ENCODE results near the gene SNAP23.
A peak's percentile ranks its signal among the peaks of the same experiment; 100 is the strongest.
"Not testable (repeated sequence)": the region's sequence is repeated elsewhere in the genome, so short reads cannot be mapped to it uniquely, and the experiment has no call there.

Gene SNAP23

DNA sequence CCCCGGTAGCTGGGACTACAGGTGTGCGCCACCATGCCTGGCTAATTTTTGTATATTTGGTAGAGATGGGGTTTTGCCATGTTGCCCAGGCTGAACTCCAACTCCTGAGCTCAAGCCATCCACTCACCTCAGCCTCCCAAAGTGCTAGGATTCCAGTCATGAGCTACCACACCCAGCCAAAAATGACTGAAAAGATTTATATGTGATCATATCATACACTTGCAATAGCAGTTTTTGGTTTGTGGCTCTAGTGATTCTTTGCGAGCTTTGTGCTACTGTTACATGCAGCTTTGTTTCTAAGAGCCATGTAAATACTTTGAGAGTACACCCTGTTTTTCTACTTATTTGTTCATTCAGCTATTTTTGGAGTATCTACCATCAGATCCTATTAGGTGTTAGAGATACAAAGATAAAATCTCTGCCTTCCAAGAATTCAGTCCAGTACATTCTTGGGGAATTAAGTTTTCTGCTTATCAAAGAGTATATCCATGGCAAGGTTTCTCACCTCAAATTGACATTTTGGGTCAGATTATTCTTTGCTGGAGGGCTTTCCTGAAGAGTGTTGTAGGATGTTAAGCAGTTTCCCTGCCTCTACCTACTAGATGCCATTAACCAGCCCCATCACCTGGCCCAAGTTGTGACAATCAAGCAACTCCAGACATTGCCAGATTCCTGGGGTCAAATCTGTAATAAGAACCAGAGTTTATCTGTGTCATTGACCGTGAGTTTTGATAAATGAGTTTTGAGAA is 15.0 kb downstream of the SNAP23 start:
- Mint-ChIP-seq H3K27me3 (ENCODE audit: low read depth) (no peaks in the 10 kb centered on the region), H3K4me3 (no peak overlapping the region), H3K36me3 (ENCODE audit: low read depth) (peaks cover 14% of the 10 kb centered on the region), H3K27ac (no peak overlapping the region), H3K4me1 (ENCODE audit: low read depth) (peaks cover 4% of the 10 kb centered on the region), H3K9me3 (no peaks in the 10 kb centered on the region)

DNA sequence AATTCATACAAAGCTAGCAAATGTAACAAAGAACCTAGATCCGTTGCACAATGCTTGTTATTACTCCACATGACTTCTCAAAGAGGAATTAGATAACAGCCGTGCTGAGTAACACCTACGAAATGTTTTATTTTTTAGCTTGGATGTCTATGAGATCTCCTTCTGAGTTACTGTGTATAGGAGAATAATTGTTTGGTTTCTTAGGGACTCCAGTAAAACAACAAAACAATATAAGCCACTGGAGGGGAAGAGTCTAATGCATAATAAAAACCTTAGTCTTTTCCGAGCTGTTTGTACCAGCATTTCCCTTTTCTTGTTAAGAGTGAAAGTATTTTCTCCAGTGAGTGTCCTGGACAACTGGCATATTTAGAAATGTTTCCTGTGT is 15.6 kb downstream of the SNAP23 start:
- no peak overlapping the region for H3K4me3 Mint-ChIP-seq
- no peaks in the 10 kb centered on the region for H3K27me3 Mint-ChIP-seq (ENCODE audit: low read depth)
- no peak overlapping the region for H3K27ac Mint-ChIP-seq
- H3K36me3 Mint-ChIP-seq (ENCODE audit: low read depth), result peaks cover 19% of the 10 kb centered on the region
- H3K4me1 Mint-ChIP-seq (ENCODE audit: low read depth), result peaks cover 4% of the 10 kb centered on the region
- no peaks in the 10 kb centered on the region for H3K9me3 Mint-ChIP-seq

DNA sequence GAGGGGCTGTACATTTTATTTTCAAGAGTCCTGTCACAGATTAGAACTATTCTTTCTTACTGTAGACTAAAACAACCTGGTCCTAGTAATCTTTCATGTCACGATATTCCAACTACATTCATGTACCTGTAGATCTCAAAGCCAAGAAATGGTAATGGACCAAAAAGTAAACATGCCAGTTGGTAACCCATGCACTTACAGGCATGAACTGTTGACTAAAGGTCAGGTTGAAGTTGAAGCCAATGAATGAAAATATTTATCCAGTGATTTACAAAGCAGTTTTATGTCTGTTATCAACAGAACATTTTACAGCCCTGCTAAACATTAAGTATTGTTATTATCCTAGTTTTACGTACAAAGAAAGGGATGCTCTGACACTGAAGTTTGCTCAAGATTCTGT is 27.9 kb downstream of the SNAP23 start:
- Mint-ChIP-seq H3K27me3 (ENCODE audit: low read depth) (no peaks in the 10 kb centered on the region), H3K27ac (no peak overlapping the region), H3K4me1 (ENCODE audit: low read depth) (peaks cover 3% of the 10 kb centered on the region), H3K9me3 (no peaks in the 10 kb centered on the region), H3K4me3 (no peak overlapping the region), H3K36me3 (ENCODE audit: low read depth) (peaks cover 17% of the 10 kb centered on the region)

DNA sequence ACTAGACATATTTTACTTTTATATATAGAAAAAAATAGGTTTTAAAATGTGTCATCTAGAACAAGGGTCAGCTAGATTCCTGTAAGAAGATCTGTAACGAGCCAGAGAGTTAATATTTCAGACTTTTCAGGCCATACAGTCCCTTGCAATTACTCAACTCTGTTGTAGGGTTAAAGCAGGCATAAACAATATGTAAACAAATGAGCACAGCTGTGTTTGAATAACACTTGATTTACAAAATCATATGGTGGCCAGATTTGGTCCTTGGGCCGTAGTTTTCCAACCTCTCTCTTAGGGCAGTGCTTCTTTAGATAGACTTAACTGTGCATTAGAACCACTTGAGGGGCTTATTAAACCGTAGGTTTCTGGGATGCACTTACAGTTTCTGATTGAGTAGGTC is 33.5 kb downstream of the SNAP23 start:
- Mint-ChIP-seq H3K4me3 (no peak overlapping the region), H3K36me3 (ENCODE audit: low read depth) (peaks cover 24% of the 10 kb centered on the region), H3K27ac (no peak overlapping the region)

DNA sequence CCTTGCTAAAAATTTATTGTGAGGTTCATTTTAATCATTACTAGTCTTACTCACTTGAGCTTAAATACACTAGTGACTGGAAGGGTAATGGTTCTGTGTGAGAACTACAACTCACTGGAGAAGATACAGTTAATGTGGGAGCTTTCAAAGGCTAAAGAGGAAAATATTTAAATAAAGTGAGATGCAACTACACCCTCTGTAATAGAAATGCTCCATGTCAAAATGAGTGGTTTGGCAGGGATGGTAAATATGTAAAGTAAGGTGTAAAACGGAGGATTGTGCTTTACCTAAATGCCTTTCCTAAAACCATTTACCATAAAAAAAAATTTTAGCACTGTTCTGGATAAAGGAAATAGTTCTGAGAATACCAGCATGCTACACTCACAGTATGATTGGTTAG is 37.8 kb downstream of the SNAP23 start:
- peaks cover 29% of the 10 kb centered on the region for H3K36me3 Mint-ChIP-seq (ENCODE audit: low read depth)

More for the DNA sequence above, 33.5 kb downstream of the SNAP23 start:
- H3K9me3 Mint-ChIP-seq, result no peaks in the 10 kb centered on the region
- peaks cover 4% of the 10 kb centered on the region for H3K4me1 Mint-ChIP-seq (ENCODE audit: low read depth)
- H3K27me3 Mint-ChIP-seq (ENCODE audit: low read depth), result no peaks in the 10 kb centered on the region

DNA sequence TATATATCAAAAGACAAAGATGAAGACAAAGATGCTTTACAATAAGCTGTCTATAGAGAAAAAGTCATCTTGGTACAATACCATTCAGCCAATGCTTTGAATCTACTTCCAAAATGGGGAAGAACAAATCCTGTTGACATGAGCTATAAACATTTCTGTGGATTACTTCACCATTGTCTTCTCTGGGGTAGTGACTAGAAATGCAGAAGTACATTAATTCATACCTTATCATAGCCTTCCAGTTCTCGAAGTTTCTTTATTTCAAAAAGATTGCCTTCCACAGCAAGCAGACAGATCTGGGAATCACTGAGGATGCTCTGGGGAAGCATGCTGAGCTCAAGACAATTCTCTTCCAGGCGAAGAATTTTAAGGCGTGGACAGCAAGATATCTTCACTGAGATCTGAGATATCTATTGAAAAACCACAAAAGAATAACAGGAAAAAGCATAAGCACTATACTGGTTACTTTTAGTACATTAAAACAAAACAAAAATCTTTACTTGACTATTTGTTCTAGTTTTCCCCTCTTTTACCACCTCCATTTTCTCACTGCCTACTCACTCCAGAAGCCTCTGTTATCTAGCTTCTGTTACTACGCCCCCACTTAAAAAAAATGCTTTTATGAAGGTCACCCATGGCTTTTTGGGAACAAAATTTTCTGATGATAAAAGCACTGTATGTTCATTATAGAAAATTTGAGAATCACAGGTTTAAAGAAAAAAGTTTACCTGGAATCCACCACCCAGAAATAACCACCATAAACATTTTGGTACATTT is 49.6 kb downstream of the SNAP23 start:
- H3K36me3 Mint-ChIP-seq (ENCODE audit: low read depth), result peaks cover 25% of the 10 kb centered on the region
- no peaks in the 10 kb centered on the region for H3K27me3 Mint-ChIP-seq (ENCODE audit: low read depth)
- H3K9me3 Mint-ChIP-seq, result no peaks in the 10 kb centered on the region
- no peak overlapping the region for H3K4me3 Mint-ChIP-seq
- no peak overlapping the region for H3K27ac Mint-ChIP-seq
- peaks cover 31% of the 10 kb centered on the region for H3K4me1 Mint-ChIP-seq (ENCODE audit: low read depth)

More for the DNA sequence above, 37.8 kb downstream of the SNAP23 start:
- peaks cover 5% of the 10 kb centered on the region for H3K4me1 Mint-ChIP-seq (ENCODE audit: low read depth)
- no peak overlapping the region for H3K4me3 Mint-ChIP-seq
- H3K27me3 Mint-ChIP-seq (ENCODE audit: low read depth), result no peaks in the 10 kb centered on the region
- no peaks in the 10 kb centered on the region for H3K9me3 Mint-ChIP-seq
- peak overlapping the region; percentile 15 for H3K27ac Mint-ChIP-seq

DNA sequence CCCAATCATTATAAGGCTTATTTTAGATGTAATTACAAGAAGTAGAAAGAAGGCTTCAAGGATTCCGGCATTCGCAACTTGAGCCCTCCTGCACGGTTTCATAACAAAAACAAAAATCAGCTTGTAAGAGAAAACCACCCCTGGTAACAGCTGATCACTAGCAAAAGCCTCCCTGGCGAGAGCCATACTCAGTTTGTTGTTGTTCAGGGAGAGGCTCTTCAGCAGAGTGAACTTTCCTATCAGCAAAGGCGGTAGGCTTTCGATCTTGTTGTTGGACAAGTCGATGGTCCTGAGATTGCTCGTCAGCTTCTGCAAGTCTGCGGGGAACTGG is 52.4 kb downstream of the SNAP23 start:
- H3K36me3 Mint-ChIP-seq (ENCODE audit: low read depth), result peaks cover 25% of the 10 kb centered on the region
- no peaks in the 10 kb centered on the region for H3K9me3 Mint-ChIP-seq
- H3K27me3 Mint-ChIP-seq (ENCODE audit: low read depth), result no peaks in the 10 kb centered on the region
- peaks cover 42% of the 10 kb centered on the region for H3K4me1 Mint-ChIP-seq (ENCODE audit: low read depth)
- peak overlapping the region; percentile 96 for H3K27ac Mint-ChIP-seq
- H3K4me3 Mint-ChIP-seq, result peak overlapping the region; percentile 93

DNA sequence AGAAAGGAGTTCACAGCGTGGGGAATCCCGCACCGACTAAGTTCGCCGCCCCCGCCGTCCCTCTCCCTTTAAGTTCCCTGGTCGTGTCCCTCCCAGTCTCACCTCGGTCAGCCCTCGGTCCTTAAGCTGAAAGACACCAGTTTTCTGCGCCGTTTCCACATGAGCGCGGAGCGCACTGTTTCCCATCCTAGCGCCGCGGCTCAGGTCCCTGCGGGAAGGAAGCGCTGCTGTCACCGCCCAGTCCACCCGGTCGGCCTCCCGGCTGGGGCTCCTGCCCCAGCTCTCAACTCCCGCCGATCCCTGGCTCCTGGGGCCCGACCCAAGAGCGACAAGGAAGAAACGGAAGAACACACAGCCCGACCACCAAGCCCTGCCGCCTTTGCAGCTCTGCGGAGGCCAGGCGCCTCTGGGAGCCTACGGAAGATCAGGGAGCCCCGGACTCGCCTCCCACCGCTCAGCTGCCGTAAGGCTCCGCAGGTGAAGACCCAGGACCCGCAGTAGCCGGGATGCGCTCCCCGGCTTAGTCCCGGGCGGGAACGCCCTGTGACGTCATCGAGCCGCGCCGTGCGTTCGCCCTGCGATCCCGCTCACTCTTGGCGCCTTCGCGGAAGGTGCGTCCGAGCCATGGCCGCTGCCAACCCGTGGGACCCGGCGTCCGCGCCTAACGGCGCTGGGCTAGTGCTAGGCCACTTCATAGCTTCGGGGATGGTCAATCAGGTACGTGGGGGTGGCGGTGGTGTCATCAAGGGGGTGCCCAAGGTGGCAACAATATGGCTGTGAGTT is 53.0 kb downstream of the SNAP23 start, which contains the start of the genes HAUS2 and LRRC57:
HAUS2 (plus strand) TSS at position 590 of the 783 bp plus-strand sequence; CDS start at position 625, 35 bp downstream.
LRRC57 (minus strand) TSS at position 545 of the 783 bp plus-strand sequence; CDS start at position 186, 359 bp downstream.
- H3K4me3 Mint-ChIP-seq, result peak within 1 kb of the TSS; percentile 93
- peaks cover 44% of the 10 kb centered on the region for H3K4me1 Mint-ChIP-seq (ENCODE audit: low read depth)
- H3K27ac Mint-ChIP-seq, result peak within 1 kb of the TSS; percentile 96

DNA sequence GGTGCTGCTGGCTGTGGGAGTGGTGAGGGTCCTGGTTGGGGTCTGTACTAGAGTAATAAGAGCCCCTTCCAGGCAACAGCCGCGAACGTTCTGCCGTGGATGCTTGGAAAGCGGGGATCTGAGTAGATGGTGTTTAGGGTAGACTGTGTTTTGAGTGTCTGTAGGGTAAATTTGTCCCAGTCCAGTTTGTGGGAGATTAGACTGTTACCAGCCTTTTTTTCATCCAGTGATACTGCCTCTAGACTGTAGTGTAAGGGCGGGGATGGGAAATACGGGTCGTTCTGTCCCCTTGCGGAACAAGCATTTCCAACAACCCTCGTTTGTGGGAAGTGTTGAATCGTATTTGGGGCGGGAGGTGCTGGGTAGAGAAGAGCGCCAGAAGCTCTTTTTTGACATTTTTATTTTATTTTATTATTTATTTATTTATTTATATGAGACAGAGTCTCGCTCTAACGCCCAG is 53.6 kb downstream of the SNAP23 start:
- Mint-ChIP-seq H3K4me1 (ENCODE audit: low read depth) (peaks cover 47% of the 10 kb centered on the region), H3K27ac (peak overlapping the region; percentile 96), H3K27me3 (ENCODE audit: low read depth) (no peaks in the 10 kb centered on the region), H3K36me3 (ENCODE audit: low read depth) (peaks cover 25% of the 10 kb centered on the region), H3K4me3 (peak overlapping the region; percentile 93), H3K9me3 (no peaks in the 10 kb centered on the region)

More for the DNA sequence above, 53.0 kb downstream of the SNAP23 start, which contains the start of the genes HAUS2 and LRRC57:
- Mint-ChIP-seq H3K36me3 (ENCODE audit: low read depth) (peaks cover 25% of the 10 kb centered on the region), H3K27me3 (ENCODE audit: low read depth) (no peaks in the 10 kb centered on the region), H3K9me3 (no peaks in the 10 kb centered on the region)

DNA sequence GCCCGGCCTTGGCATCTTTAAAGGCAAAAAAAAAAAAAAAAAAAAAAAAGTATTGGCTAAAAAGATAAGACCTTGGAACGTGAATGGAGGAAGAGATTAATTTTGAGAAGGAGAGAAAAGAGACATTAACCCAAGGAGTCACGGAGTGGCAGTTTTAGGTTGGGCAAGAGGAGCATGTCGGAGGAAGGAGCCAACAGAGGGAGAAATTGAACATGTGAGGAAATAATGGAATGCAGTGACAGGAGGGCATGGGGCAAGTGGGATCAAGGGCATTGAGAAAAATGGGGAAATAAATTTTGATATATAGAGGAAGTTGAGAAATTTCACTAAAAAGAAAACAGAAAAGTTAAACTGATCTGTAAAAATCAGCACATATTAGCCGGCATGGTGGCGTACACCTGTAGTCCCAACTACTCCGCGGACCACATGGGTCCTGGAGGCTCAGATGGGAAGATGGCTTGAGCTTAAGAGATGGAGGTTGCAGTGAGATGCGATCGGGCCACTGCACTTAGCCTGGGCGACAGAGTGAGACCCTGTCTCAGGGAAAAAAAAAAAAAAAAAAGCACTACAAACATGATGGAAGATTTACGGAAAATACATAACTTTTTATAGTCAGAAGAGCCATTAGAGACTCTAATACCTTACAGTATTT is 54.4 kb downstream of the SNAP23 start:
- no peaks in the 10 kb centered on the region for H3K9me3 Mint-ChIP-seq
- peak overlapping the region; percentile 93 for H3K4me3 Mint-ChIP-seq
- peaks cover 20% of the 10 kb centered on the region for H3K36me3 Mint-ChIP-seq (ENCODE audit: low read depth)
- H3K4me1 Mint-ChIP-seq (ENCODE audit: low read depth), result peaks cover 48% of the 10 kb centered on the region
- H3K27me3 Mint-ChIP-seq (ENCODE audit: low read depth), result no peaks in the 10 kb centered on the region
- peak overlapping the region; percentile 71 for H3K27ac Mint-ChIP-seq

DNA sequence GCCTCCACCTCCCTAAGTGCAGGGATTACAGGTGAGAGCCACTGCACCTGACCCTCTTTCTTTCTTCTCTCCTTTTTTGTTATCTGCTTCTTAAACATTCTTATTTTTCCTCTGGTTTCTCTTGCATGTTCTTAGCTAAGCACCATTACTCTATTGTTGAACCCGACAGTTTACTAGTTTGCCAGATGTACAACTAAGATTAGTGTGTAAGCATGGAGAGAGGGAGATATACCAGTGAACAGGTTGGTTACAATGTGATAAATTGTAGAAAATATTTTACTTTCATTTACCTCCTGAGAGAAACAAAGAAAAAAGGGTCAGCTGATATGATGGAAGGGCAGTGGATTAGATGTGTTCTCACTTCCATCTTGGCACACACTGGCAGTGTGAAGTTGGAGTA is 58.1 kb downstream of the SNAP23 start:
- H3K27ac Mint-ChIP-seq, result no peak overlapping the region
- no peaks in the 10 kb centered on the region for H3K27me3 Mint-ChIP-seq (ENCODE audit: low read depth)
- H3K36me3 Mint-ChIP-seq (ENCODE audit: low read depth), result peaks cover 5% of the 10 kb centered on the region
- peaks cover 25% of the 10 kb centered on the region for H3K4me1 Mint-ChIP-seq (ENCODE audit: low read depth)
- H3K9me3 Mint-ChIP-seq, result no peaks in the 10 kb centered on the region
- H3K4me3 Mint-ChIP-seq, result no peak overlapping the region

DNA sequence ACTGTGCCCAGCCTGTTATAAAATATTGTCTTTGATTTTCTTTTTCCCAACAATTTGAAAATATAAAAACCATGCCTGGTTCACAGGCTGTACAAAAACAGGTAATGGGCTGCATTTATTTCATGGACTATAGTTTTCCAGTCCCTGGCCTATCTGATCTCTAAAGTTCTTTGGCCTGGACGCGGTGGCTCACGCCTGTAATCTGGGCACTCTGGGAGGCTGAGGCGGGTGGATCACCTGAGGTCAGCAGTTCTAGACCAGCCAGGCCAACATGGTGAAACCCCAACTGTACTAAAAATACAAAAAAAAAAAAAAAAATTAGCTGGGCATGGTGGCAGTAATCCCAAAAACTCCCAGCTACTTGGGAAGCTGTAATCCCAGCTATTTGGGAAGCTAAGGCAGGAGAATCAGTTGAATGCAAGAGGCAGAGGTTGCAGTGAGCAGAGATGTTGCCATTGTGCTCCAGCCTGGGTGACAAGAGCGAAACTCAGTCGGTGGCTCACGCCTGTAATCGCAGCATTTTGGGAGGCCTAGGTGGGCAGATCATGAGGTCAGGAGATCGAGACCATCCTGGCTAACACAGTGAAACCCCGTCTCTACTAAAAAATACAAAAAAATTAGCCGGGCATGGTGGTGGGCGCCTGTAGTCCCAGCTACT is 61.2 kb downstream of the SNAP23 start:
- H3K9me3 Mint-ChIP-seq; H3K27ac Mint-ChIP-seq; H3K4me3 Mint-ChIP-seq; H3K27me3 Mint-ChIP-seq (ENCODE audit: low read depth): not testable (repeated sequence)
- H3K36me3 Mint-ChIP-seq (ENCODE audit: low read depth), result peaks cover 18% of the 10 kb centered on the region
- H3K4me1 Mint-ChIP-seq (ENCODE audit: low read depth), result peaks cover 14% of the 10 kb centered on the region

DNA sequence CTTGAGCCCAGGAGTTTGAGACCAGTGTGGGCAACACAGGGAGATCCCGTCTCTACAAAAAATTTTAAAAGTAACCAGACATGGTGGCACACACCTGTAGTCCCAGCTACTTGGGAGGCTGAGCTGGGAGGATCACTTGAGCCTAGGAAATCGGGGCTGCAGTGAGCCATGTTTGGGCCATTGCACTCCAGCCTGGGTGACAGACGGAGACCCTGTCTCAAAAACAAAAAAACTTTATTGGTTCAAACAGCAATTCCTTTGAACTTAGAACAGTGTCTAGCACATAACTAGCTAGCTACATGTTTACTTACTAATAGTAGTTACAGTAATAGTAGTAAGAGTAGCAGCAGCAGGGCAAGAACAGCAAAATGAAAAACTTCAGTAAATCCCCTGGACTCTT is 63.3 kb downstream of the SNAP23 start:
- Mint-ChIP-seq H3K27me3 (ENCODE audit: low read depth) (no peaks in the 10 kb centered on the region), H3K4me1 (ENCODE audit: low read depth) (peaks cover 4% of the 10 kb centered on the region), H3K27ac (no peak overlapping the region), H3K9me3 (no peaks in the 10 kb centered on the region), H3K36me3 (ENCODE audit: low read depth) (peaks cover 14% of the 10 kb centered on the region), H3K4me3 (no peak overlapping the region)
